ENCODE data around the gene SF3A1. TPM values are rescaled to one million over a fixed set of nuclear protein-coding genes. Genes with fewer than 3 reads are reported as not detected.

Gene SF3A1
- total RNA-seq, 2 donors from 2014 or later = 30.6 to 77.1 TPM

DNA sequence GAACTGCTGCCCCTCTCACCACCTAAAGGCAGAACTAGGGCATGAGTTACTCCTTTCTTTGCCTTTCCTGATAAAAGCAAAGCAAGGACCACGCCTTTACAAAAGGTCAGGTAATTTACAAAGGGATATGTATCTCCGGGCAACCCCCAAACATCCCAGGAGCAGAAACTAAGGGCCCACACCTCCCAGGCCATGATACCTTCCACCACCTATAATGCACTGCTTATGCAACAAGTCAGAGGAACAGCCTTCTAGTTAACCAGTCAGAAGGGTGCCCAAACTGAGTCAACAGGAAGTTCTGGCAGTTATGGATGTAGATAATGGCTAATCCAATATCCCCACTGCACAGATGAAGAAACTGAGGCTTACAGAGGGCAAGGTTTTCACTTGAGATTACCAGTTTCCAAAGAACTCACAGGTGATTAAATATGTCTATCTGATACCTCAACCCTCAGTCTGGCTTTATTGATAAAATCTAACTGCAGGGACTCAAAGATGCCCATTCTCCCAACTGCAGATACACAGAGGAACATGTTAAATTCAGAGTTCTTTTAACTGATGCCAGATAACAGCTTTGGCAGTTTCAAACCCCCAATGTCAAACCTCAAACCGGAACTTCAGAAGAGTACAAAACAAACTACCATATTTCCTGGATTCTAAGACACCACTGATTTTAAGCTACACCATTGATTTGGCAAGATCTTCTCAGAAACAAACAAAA lies 50.6 kb downstream of the SF3A1 start:
- H3K4me1 ChIP-seq = peaks cover 90% of the 10 kb centered on the region
- no peaks in the 10 kb centered on the region for H3K27me3 ChIP-seq
- H3K27ac ChIP-seq = peak overlapping the region in 3 of 4 donors; percentile 67 to 79 (median 68)
- no peaks in the 10 kb centered on the region for H3K36me3 ChIP-seq (replicated peaks in 1 of 2; ENCODE audit: insufficient read depth in 1 of 2, low read depth in 2 of 2)
- WGBS, 2 donors = 42 to 53% methylated on average over 2 to 3 of the region's 3 CpGs
- no peak for DNase-seq
- TF ChIP-seq, protein P1, sequence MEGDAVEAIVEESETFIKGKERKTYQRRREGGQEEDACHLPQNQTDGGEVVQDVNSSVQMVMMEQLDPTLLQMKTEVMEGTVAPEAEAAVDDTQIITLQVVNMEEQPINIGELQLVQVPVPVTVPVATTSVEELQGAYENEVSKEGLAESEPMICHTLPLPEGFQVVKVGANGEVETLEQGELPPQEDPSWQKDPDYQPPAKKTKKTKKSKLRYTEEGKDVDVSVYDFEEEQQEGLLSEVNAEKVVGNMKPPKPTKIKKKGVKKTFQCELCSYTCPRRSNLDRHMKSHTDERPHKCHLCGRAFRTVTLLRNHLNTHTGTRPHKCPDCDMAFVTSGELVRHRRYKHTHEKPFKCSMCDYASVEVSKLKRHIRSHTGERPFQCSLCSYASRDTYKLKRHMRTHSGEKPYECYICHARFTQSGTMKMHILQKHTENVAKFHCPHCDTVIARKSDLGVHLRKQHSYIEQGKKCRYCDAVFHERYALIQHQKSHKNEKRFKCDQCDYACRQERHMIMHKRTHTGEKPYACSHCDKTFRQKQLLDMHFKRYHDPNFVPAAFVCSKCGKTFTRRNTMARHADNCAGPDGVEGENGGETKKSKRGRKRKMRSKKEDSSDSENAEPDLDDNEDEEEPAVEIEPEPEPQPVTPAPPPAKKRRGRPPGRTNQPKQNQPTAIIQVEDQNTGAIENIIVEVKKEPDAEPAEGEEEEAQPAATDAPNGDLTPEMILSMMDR (IDR thresholded peaks at IDR 0.05) = no peak
- peak in 2 of 3 donors; percentile 2 to 6 for TF ChIP-seq POLR2A (IDR thresholded peaks at IDR 0.05)
- no peak for ATAC-seq
- no peak overlapping the region for H3K4me3 ChIP-seq
- intact Hi-C loops (cut with DNase I) = no loop called here
- H3K9me3 ChIP-seq = no peaks in the 10 kb centered on the region

DNA sequence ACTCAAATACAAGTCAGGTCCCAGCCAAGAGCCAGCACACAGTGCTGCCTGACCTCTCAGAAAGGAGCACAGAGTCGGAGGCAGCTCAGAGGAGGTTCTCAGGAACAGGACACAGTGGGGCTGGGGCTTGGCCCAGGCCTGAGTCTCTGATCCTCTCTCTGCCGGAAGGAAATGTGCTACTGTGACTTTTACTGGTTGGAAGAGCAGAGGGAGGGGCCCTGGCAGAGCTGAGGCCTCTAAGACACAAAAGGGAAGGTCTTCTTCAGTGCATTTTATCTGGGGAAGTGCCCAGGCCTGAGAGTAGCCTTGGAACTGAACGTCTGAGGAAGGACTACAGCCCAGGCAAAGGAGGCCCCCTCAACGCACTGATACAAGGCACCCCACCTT lies 51.2 kb downstream of the SF3A1 start:
- no peaks in the 10 kb centered on the region for H3K36me3 ChIP-seq (replicated peaks in 1 of 2; ENCODE audit: insufficient read depth in 1 of 2, low read depth in 2 of 2)
- H3K4me3 ChIP-seq = no peak overlapping the region
- peaks cover 85% of the 10 kb centered on the region for H3K4me1 ChIP-seq
- no peaks in the 10 kb centered on the region for H3K27me3 ChIP-seq
- WGBS, 2 donors = 42% methylated on average over 4 of the region's 4 CpGs
- H3K9me3 ChIP-seq = no peaks in the 10 kb centered on the region
- TF ChIP-seq POLR2A (IDR thresholded peaks at IDR 0.05) = peak in 2 of 3 donors; percentile 20 to 49
- TF ChIP-seq, protein P1 (IDR thresholded peaks at IDR 0.05) = no peak
- intact Hi-C loops (cut with DNase I) = no loop called here
- no peak for ATAC-seq
- H3K27ac ChIP-seq = peak overlapping the region; percentile 20 to 79 (median 68)
- peak in 3 of 4 donors; percentile 48 to 69 (median 51) for DNase-seq

DNA sequence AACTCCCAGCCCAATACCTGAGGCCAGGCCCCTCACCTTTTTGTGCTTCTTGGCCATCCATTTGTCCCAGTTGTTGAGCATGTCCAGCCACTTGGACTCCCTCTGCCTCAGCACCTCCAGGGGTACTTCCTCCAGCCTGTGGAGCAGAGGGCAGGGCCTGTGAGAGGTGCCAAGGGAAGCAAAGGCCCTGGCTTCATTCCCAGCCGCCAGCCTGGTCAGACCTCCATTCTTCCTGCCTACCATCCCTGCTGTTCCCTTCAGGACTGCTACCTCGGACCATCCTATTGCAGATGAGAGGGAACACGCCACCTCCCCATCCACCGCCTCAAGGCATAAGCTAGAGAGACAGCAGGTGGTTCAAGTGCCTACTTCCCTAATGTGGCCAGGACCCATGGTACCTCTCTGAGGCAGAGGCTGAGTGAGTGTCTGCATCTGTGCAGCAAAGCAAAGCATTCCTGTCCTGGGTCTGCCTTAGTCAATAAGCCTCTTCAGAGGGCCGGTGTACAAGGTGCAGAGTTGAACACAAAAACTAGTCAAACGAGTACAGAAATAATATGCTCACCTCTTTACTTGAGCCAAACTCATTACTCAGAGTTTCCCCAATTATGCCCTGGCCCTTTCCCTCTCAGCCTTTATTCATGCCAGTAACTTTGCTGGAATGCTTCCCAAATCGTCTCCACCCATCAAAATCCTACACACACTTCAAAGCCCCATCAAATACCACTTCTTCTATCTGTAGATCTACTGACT lies 52.0 kb downstream of the SF3A1 start:
- H3K27ac ChIP-seq = peak overlapping the region; percentile 20 to 79 (median 68)
- no peak overlapping the region for H3K4me3 ChIP-seq
- H3K36me3 ChIP-seq (replicated peaks in 1 of 2; ENCODE audit: insufficient read depth in 1 of 2, low read depth in 2 of 2) = no peaks in the 10 kb centered on the region
- ATAC-seq (peak; percentile 63), DNase-seq (peak in 3 of 4 donors; percentile 27 to 55 (median 49))
- H3K9me3 ChIP-seq = no peaks in the 10 kb centered on the region
- intact Hi-C loops (cut with DNase I) = no loop called here
- 55 to 59% methylated on average over 7 of the region's 7 CpGs for WGBS, 2 donors
- H3K27me3 ChIP-seq = no peaks in the 10 kb centered on the region
- TF ChIP-seq, protein P1 (IDR thresholded peaks at IDR 0.05) = no peak
- TF ChIP-seq POLR2A (IDR thresholded peaks at IDR 0.05) = no peak
- H3K4me1 ChIP-seq = peaks cover 77% of the 10 kb centered on the region

DNA sequence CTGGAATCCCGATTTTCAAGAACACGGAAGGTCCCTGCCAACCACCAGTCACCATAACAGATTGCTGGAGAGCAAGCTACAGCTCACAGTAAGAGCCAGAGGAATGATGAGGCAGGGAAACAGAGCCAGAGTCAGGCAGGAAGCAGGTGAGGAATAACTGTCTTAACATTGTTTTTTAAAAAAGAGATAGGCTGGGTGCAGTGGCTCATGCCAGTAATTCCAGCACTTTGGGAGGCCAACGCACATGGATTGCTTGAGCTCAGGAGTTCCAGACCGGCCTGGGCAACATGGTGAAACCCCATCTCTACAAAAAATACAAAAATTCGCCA lies 53.9 kb downstream of the SF3A1 start:
- intact Hi-C loops (cut with DNase I) = no loop called here
- WGBS, 2 donors = 73 to 76% methylated on average over 5 of the region's 5 CpGs
- no peak for DNase-seq
- Histone ChIP-seq H3K4me1 (peaks cover 67% of the 10 kb centered on the region), H3K36me3 (replicated peaks in 1 of 2; ENCODE audit: insufficient read depth in 1 of 2, low read depth in 2 of 2) (no peaks in the 10 kb centered on the region), H3K27ac (peak overlapping the region; percentile 13 to 79 (median 68)), H3K9me3 (no peaks in the 10 kb centered on the region), H3K4me3 (no peak overlapping the region), H3K27me3 (no peaks in the 10 kb centered on the region)
- no peak for ATAC-seq
- no peak for TF ChIP-seq POLR2A (IDR thresholded peaks at IDR 0.05)
- TF ChIP-seq, protein P1 (IDR thresholded peaks at IDR 0.05) = no peak

Data from body of pancreas (tissue), 4 donors.